GM19035 (cell line): Measurements from ENCODE around the gene SEMA6C.
"Not testable (repeated sequence)": the region's sequence is repeated elsewhere in the genome, so short reads cannot be mapped to it uniquely, and the experiment has no call there.

Experiments
- ATAC-seq: cut with Tn5 transposase; IDR thresholded peaks from one replicate; pipeline ENCODE4 v1.9.1; 2021; ENCODE audit not compliant: unreplicated experiment

Gene SEMA6C

DNA sequence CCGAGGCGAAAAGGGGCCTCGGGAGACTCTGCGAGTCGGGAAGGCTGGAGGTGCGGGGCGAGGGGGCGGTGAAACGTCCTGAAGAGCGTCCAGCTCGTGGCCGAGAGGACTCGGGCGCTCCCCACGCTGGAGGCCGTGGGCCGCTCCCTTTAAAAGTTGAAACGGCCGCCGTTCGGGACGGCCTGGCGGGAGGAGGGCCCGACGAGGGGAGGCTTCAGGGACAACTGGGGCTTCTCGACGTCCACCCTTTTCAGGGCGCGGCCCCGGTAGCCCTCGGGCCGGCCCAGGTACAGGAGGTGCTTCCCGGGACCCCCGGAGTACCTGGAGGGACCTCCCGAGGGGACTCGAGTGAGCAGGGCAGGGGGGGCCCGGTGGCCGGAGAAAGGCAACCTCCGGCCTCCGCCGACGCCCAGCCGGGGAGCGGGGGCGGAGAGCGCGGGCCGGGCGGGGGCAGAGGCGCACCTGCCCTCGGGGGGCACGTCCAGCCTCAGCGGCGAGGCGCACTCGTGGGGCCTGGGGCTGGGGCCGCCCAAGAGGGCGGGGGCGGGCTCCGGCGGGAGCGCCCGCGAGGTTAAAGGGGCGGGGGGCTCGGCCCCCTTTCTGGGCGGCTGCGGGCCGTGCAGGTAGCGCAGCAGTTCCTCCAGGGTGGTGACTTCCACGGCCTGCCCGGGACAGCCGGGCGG is 14.0 kb downstream of the SEMA6C start:
- ATAC-seq: no peak

DNA sequence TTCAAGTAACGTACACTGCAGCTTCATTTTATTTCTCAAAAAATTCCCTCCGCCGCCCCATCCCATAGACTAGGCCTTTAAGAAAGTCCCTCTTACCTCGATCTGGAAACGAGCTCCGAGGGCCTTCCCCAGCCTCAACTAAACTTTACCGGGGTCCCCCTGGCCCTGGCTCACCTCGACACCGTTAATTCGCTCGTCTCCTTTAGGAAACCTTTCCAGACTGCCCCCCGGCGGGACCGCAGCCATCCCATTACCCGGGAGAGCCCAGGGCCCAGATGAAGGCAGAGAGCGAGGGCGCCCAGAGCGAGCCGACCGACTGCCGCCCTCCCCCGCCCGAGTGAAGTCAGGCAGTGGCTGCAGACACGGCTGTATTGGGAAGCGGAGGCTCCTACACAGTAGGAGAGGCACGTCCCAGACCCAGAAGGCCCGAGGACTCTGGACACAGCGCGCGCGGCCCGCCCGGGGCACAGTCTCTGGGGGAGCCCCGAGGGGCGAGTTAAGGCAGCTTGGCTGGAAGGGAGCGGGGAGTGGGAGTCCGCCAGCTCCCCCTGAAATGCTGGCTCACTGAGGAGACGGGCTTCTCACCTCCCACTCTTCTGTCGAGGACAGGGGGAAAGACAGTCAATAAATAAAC is 14.6 kb downstream of the SEMA6C start:
- ATAC-seq: no peak

DNA sequence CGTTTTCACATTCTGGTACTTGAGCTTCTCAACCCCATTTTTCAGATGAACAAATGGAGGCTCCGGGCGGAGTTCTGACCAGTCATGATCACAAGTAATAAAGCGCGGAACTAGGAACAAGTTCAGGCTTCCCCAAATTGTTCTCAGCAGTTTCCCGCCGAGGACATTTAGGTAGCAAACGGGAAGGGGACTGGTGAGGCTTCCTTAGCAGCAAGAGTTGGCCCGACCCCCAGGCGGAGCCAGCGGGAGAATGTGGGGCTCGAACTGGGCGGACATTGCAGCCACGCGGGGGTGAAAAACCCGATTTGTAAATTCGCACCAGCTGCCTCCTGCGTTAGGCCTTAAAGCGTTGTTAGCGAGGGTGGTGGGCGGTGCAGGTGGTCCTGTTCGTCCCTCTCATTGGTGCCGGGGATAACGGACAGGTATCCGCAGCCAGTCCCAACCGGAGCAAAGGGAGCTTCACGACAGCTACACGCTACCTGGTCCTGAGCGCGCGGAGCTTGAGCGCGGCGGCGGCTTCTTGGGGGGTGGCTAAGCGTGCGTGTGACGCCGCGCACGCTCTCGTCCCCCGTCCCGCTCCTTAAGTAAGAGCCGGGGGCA is 15.3 kb downstream of the SEMA6C start:
- no peak for ATAC-seq

DNA sequence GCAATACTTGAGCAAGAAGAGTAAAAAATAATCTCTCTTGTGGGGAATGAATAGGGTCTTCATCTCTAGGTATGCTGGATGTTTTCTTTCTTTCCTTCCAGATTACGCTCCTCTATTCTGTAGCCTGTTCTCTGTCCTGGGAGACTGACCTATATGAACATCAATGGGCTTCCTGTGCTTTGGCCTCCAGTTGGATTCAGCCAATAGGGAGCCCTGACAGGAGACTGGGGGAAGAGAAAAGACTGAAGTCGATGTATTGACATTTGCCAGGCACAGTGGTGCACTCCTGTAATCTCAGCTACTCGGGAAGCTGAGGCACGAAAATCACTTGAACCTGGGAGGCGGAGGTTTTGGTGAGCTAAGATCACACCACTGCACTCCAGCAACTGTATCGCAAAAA is 17.6 kb downstream of the SEMA6C start:
- no peak for ATAC-seq

DNA sequence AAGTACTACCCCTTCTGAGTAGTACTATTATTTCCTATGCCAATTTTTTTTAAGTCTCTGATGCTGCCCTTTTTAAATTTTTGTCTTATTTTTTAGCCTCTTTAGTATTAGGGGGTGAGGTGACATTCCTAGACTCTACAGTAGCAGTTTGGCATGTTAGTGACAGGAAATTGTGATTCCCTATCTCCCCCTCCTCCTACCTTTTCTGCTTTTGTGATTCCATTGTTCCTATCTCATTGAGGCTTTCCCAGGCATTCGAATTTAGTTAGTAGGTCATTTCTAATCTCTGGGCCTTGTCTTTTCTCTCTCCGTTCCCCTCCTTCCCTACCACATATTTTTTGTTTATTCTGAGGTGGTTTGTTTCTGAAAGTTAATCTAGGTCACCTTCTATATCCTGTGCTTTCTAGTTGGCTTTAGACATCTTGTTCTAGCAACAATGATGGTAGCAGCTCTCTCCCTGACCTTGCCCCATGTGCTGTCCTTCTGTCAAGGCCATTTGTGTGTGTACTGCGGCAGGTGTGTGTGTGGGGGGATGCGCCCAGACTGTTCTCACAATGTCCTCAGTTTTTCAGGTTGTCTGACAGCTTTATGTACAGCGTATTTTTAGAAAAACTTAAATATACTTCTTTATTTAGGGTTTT is 21.5 kb downstream of the SEMA6C start:
- ATAC-seq: no peak

DNA sequence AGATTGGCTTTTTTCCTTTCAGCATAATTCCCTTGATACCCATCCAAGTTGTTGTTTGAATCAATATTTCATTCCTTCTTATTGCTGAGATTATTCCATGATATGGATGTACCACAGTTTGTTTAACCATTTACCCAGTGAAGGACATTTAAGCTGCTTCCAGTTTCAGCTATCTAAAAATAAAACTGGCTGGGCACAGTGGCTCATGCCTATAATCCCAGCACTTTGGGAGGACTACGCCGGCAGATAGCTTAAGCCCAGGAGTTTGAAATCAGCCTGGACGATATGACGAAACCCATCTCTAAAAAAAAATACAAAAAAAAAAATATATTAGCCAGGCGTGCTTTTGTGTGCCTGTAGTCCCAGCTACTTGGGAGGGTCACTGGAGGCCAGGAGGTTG is 32.6 kb downstream of the SEMA6C start:
- ATAC-seq: no peak

DNA sequence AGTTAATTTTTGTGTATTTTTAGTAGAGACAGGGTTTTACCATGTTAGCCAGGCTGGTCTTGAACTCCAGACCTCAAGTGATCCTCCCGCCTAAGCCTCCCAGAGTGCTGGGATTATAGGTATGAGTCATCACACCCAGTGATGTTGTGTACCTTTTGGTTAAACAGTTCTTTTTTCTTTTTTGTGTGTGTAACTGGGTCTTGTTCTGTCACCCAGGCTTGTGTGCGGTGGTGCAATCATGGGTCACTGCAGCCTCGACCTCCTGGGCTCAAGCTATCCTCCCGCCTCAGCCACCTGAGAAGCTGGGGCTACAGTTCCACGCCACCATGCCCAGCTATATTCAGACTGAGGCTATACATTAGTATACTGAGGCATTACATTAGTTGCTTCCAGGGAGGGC is 38.1 kb downstream of the SEMA6C start:
- no peak for ATAC-seq

DNA sequence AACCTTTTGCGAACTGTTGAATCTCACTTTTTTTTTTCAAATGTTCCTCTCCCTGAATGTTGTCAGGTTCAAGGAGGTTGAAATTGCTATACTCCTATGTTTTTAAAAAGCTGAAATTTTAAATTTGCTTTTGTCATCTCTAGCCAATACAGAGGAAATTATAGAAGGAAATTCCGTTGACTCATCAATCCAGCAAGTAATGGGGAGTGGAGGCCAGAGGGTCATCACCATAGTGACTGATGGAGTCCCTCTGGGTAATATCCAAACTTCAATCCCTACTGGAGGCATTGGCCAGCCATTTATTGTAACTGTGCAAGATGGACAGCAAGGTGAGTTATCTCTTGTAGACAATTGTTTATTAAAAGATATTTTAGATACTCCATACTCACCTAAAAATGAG is 39.5 kb downstream of the SEMA6C start:
- ATAC-seq: no peak

DNA sequence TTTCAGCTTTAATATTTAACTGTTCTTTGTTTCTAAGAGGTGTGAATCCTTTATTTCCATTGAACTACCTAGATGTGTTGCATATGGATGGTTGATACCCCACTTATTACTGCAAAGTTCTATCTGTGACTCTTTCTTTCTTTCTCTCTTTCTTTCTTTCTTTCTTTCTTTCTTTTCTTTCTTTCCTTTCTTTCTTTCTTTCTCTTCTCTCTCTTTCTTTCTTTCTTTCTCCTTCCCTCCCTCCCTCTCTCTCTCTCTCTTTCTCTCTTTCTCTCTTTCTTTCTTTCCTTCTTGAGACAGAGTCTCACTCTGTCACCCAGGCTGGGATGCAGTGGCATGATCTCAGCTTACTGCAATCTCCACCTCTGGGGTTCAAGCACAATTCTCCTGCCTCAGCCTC is 41.8 kb downstream of the SEMA6C start:
- no peak for ATAC-seq

DNA sequence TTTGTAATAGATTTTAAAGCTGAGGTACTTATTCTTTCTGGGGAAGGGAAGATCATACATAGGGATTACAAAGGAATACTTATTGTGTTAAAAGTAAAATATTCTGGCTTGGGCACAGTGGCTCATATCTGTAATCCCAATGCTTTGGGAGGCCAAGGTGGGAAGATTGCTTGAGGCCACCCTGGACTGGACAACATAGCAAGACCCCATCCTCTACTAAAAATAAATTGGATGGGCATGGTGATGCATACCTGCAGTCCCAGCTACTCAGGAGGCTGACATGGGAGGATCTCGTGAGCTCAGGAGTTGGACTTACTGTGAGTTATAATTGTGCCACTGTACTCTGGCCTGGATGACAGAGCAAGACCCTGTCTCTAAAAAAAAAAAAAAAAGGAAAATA is 48.3 kb downstream of the SEMA6C start:
- no peak for ATAC-seq

DNA sequence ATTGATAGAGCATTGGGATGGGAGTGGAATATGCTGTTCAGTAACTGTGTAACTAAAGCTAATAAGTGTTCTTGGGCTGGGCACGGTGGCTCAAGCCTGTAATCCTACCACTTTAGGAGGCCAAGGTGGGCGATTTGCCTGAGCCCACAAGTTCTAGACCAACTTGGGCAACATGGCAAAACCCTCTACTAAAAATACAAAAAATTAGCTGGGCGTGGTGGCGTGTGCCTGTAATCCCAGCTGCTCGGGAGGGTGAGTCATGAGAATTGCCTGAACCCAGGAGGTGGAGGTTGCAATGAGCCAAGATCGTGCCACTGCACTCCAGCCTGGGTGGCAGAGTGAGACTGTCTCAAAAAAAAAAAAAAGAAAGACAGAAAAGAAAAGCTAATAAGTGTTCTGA is 49.0 kb downstream of the SEMA6C start:
- ATAC-seq: not testable (repeated sequence)

DNA sequence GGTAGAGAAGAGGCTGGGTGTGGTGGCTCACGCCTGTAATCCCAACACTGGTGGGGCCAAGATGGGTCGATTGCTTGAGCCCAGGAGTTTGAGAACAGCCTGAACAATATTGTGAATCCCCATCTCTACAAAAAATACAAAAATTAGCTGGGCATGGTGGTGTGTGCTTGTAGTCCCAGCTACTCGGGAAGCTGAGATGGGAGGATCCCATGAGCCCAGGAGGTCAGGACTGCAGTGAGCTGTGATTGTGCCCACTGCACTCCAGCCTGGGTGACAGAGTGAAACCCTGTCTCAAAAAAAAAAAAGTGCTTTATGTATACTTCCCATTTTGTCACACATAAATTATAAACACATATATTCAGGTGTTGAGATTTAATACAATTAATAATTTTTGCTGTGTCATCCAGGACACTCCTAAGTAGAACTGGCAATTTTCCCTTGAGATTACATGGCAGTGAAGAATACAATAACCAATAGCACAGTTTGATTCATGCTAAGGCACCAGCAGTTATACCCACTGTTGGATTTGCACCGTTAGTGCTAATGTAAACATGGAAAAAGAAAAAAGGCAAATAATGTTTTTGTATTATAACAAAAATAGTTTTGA is 60.4 kb downstream of the SEMA6C start:
- no peak for ATAC-seq
